ENCODE measurements around the gene CYFIP1. TPM values are rescaled to one million over a fixed set of nuclear protein-coding genes. Genes with fewer than 3 reads are reported as not detected.

CYFIP1 gene
- total and polyA plus RNA-seq, 2 of the 8 experiments (the other 6 are each of a cell fraction or from before 2014, with no cell fraction given), result 38.6 to 81.7 TPM

GRCh38 chr15:22915866-22916515, 64.2 kb downstream of the CYFIP1 start:
- WGBS, 2 experiments (ENCODE audit: extremely low coverage in 1 of 2, insufficient coverage in 1 of 2, insufficient read length in 1 of 2, insufficient replicate concordance in 2 of 2, low coverage in 1 of 2, low lambda C conversion rate in 2 of 2, missing lambda C conversion rate in 1 of 2), result 94% methylated on average over 25 of the region's 25 CpGs; no CpG with 5 or more reads in 1 of the 2 experiments
- Histone ChIP-seq H3K23ac (ENCODE audit: insufficient read length) (no peak overlapping the region), H4K8ac (ENCODE audit: extremely low read depth, insufficient read depth, low read length) (no peak overlapping the region; the same call in 1 of the 2 replicates), H3K18ac (ENCODE audit: extremely low read depth, low read length) (no peak overlapping the region), H3K56ac (replicated peaks; ENCODE audit: insufficient read length, low read depth, low read length) (no peak overlapping the region), H3K9me3 (ENCODE audit: insufficient read depth in 2 of 2, low read depth in 1 of 2, low read length in 1 of 2) (no peaks in the 10 kb centered on the region), H3K36me3 (ENCODE audit: control insufficient read depth in 2 of 4, insufficient read depth in 4 of 4, low read length in 3 of 4) (peaks cover 0 to 4% (median 0%) of the 10 kb centered on the region in 4 experiments; a peak in 3 of 8 replicates), H3K4me2 (ENCODE audit: insufficient read depth in 1 of 2, low read depth in 2 of 2, low read length in 2 of 2) (no peak overlapping the region), H3K79me2 (ENCODE audit: control insufficient read depth in 1 of 2, insufficient read depth in 2 of 2, low read length in 2 of 2) (no peaks in the 10 kb centered on the region), H2AK5ac (ENCODE audit: low read depth, low read length) (no peak overlapping the region), H2BK5ac (ENCODE audit: low read depth, low read length) (no peak overlapping the region), H3K27me3 (replicated peaks in 1 of 4; ENCODE audit: control insufficient read depth in 3 of 4, extremely low read depth in 1 of 4, insufficient read depth in 3 of 4, low read length in 3 of 4) (no peaks in the 10 kb centered on the region), H3K14ac (ENCODE audit: insufficient read length) (no peak overlapping the region), H4K5ac (ENCODE audit: insufficient read length, low read depth, low read length) (no peak overlapping the region), H3K23me2 (ENCODE audit: low read depth, low read length) (no peaks in the 10 kb centered on the region), H2AFZ (ENCODE audit: low read length) (no peak overlapping the region), H3K79me1 (ENCODE audit: low read depth, low read length) (no peaks in the 10 kb centered on the region), H2BK15ac (ENCODE audit: low read length) (no peak overlapping the region), H3K4me1 (replicated peaks in 1 of 4; ENCODE audit: control insufficient read depth in 3 of 4, insufficient read depth in 4 of 4, low read length in 3 of 4) (no peaks in the 10 kb centered on the region), H4K20me1 (replicated peaks in 1 of 2; ENCODE audit: control insufficient read depth in 1 of 2, insufficient read depth in 2 of 2, low read length in 2 of 2) (peaks cover 0 to 6% of the 10 kb centered on the region in 2 experiments), H2BK20ac (ENCODE audit: low read length) (no peak overlapping the region), H4K91ac (replicated peaks; ENCODE audit: insufficient read length, low read length) (no peak overlapping the region), H2BK12ac (ENCODE audit: low read depth, low read length) (no peak overlapping the region), H3K4ac (replicated peaks; ENCODE audit: insufficient read length, low read depth, low read length) (no peak overlapping the region), H2BK120ac (replicated peaks; ENCODE audit: low read depth, low read length) (no peak overlapping the region), H3K27ac (ENCODE audit: low read depth, low read length) (no peak overlapping the region), H3K4me3 (ENCODE audit: extremely low read depth in 1 of 4, insufficient read depth in 2 of 4, low read depth in 3 of 4, low read length in 4 of 4) (no peak overlapping the region), H3K9ac (replicated peaks in 1 of 4; ENCODE audit: extremely low read depth in 1 of 4, low read depth in 3 of 4, low read length in 3 of 4) (no peak overlapping the region)
- ChIA-PET CTCF (ENCODE audit: partially characterized antibody) (no interaction called here), POLR2A (ENCODE audit: partially characterized antibody) (no interaction called here)
- TF ChIP-seq EP300 (IDR thresholded peaks at IDR 0.05; ENCODE audit: borderline replicate concordance in 1 of 2, low read depth in 2 of 2, low read length in 2 of 2), result no peak
- TF ChIP-seq NANOG (IDR thresholded peaks at IDR 0.05; ENCODE audit: insufficient read depth, low read depth, low read length, poor library complexity, severe bottlenecking), result no peak
- TF ChIP-seq ZNF274 (IDR thresholded peaks at IDR 0.05; ENCODE audit: borderline replicate concordance, extremely low read depth, low read length), result no peak
- TF ChIP-seq CEBPB (IDR thresholded peaks at IDR 0.05; ENCODE audit: low read depth, low read length), result no peak
- FAIRE-seq, result no peak
- no peak for DNase-seq (ENCODE audit: low read depth in 1 of 2, low spot score in 2 of 2)

Data from H1 (cell line).